SK-N-SH (cell line): Measurements from ENCODE around the gene USP51. TPM values are rescaled to one million over a fixed set of nuclear protein-coding genes. Genes with fewer than 3 reads are reported as not detected.

Source experiments
- CTCF ChIA-PET: fragments of 300-600, 350-600 bp; formaldehyde crosslinking; extraction: SDS; loops from one replicate; lab custom pipeline; 2021; lab: Yijun Ruan, JAX
- POLR2A ChIA-PET: fragments of 350-600 bp; sonication (Branson Sonifier 250); formaldehyde crosslinking; extraction: SDS; loops from one replicate; lab custom pipeline; 2020; ENCODE audit warnings: antibody characterized with exemption, inconsistent platforms; lab: Yijun Ruan, JAX
- DNase-seq: peaks from one replicate; pipeline ENCODE4 v3.0.0; 2012
- H2AFZ ChIP-seq: fragments of 200-600 bp; sonication (generic); 2 replicates; pipeline ENCODE4 v1.8.1; 2016; ENCODE audit warnings: antibody characterized with exemption, mild to moderate bottlenecking, low read depth
- H3F3A ChIP-seq: fragments of 200-600 bp; sonication (generic); replicated peaks from 2 replicates; pipeline ENCODE3; 2016; ENCODE audit warnings: antibody characterized with exemption, mild to moderate bottlenecking; ENCODE audit not compliant: insufficient read depth
- H3K27ac ChIP-seq, 2 experiments: fragments of 200-500 bp in 1 of 2; fragments of 200-600 bp in 1 of 2; sonication (Bioruptor generic) in 1 of 2; sonication (generic), shearing (Covaris generic) in 1 of 2; 2 replicates each; pipeline versions ENCODE4 v1.5.1 to v1.6.1; 2014 to 2016; ENCODE audit warnings: low read depth in 2 of 2, inconsistent platforms in 1 of 2, low read length in 1 of 2, mild to moderate bottlenecking in 1 of 2, mixed read lengths in 1 of 2
- H3K27me3 ChIP-seq: fragments of 200-600 bp; sonication (generic), shearing (Covaris generic); 2 replicates; pipeline ENCODE4 v1.6.1; 2016; ENCODE audit warnings: mixed run types; ENCODE audit not compliant: insufficient read depth
- H3K36me3 ChIP-seq, 2 experiments: fragments of 200-500 bp in 1 of 2; fragments of 200-600 bp in 1 of 2; sonication (Bioruptor generic) in 1 of 2; sonication (generic) in 1 of 2; replicated peaks in 1 of 2; 2 replicates each; pipeline versions ENCODE3 to v1.5.1; 2014 to 2016; ENCODE audit warnings: low read length in 1 of 2, mild to moderate bottlenecking in 1 of 2; ENCODE audit not compliant: insufficient read depth in 2 of 2, control insufficient read depth in 1 of 2
- H3K4me1 ChIP-seq, 2 experiments: fragments of 200-500 bp in 1 of 2; fragments of 200-600 bp in 1 of 2; sonication (Bioruptor generic) in 1 of 2; sonication (generic), shearing (Covaris generic) in 1 of 2; 2 replicates each; pipeline versions ENCODE4 v1.5.1 to v1.6.1; 2014 to 2016; ENCODE audit warnings: low read depth in 1 of 2, low read length in 1 of 2, mixed run types in 1 of 2; ENCODE audit not compliant: insufficient read depth in 2 of 2, control insufficient read depth in 1 of 2
- H3K4me2 ChIP-seq: fragments of 200-600 bp; sonication (generic), shearing (Covaris generic); 2 replicates; pipeline ENCODE4 v1.6.1; 2017; ENCODE audit warnings: mixed run types
- H3K4me3 ChIP-seq, 2 experiments: fragments of 200-500 bp in 1 of 2; fragments of 200-600 bp in 1 of 2; sonication (Bioruptor generic) in 1 of 2; sonication (generic), shearing (Covaris generic) in 1 of 2; 2 replicates each; pipeline versions ENCODE4 v1.5.1 to v1.8.1; 2014 to 2016; ENCODE audit warnings: low read depth in 2 of 2, inconsistent platforms in 1 of 2, low read length in 1 of 2, mild to moderate bottlenecking in 1 of 2, mixed read lengths in 1 of 2, moderate library complexity in 1 of 2
- H3K79me2 ChIP-seq: fragments of 200-600 bp; sonication (generic); 2 replicates; pipeline ENCODE4 v1.8.1; 2017; ENCODE audit warnings: mild to moderate bottlenecking; ENCODE audit not compliant: insufficient read depth
- H3K9ac ChIP-seq: fragments of 200-600 bp; sonication (generic); 2 replicates; pipeline ENCODE4 v1.6.1; 2017; ENCODE audit warnings: mixed run types
- H3K9me2 ChIP-seq: fragments of 200-600 bp; sonication (generic); 2 replicates; pipeline ENCODE4 v1.6.1; 2017; ENCODE audit warnings: mixed run types
- H3K9me3 ChIP-seq: fragments of 200-600 bp; sonication (generic); 2 replicates; pipeline ENCODE4 v1.6.1; 2017; ENCODE audit warnings: mixed run types, mild to moderate bottlenecking, moderate library complexity
- H4K20me1 ChIP-seq: fragments of 200-600 bp; sonication (generic); 2 replicates; pipeline ENCODE4 v1.6.1; 2017; ENCODE audit warnings: mild to moderate bottlenecking, mixed run types; ENCODE audit not compliant: insufficient read depth
- CTCF ChIP-seq: fragments of 200-600 bp; sonication (generic); IDR thresholded peaks from 2 replicates; pipeline ENCODE4 v1.6.1; 2017; ENCODE audit warnings: antibody characterized with exemption, mild to moderate bottlenecking, moderate library complexity
- ELF1 ChIP-seq: IDR thresholded peaks from 2 replicates; pipeline ENCODE4 v1.4.0; 2012
- EP300 ChIP-seq, 2 experiments: IDR thresholded peaks; 2 replicates each; pipeline versions ENCODE4 v1.4.0 to v1.6.1; 2012; ENCODE audit warnings: borderline replicate concordance in 1 of 2, low read depth in 1 of 2, low read length in 1 of 2
- FOSL2 ChIP-seq: IDR thresholded peaks from 2 replicates; pipeline ENCODE4 v1.4.0; 2012; ENCODE audit warnings: low read depth, mild to moderate bottlenecking, moderate library complexity, borderline replicate concordance
- RCOR1 ChIP-seq: fragments of 150-350 bp; IDR thresholded peaks from 2 replicates; pipeline ENCODE4 v1.6.1; 2017; ENCODE audit warnings: antibody characterized with exemption, low read length
- RXRA ChIP-seq: IDR thresholded peaks from 2 replicates; pipeline ENCODE4 v1.4.0; 2012; ENCODE audit warnings: low read depth, mild to moderate bottlenecking, borderline replicate concordance
- TCF12 ChIP-seq: IDR thresholded peaks from 2 replicates; pipeline ENCODE4 v1.4.0; 2012
- TEAD4 ChIP-seq: IDR thresholded peaks from 2 replicates; pipeline ENCODE4 v1.4.0; 2012; ENCODE audit warnings: mild to moderate bottlenecking, borderline replicate concordance; ENCODE audit not compliant: insufficient read depth
- WGBS: methylation state at CpG from one replicate; pipeline ENCODE4 v1.1.6; 2017; ENCODE audit warnings: low lambda C conversion rate; 5-methylcytosine and 5-hydroxymethylcytosine counted together
- polyA plus RNA-seq, 3 experiments: library from polyadenylated mRNA; depleted of rRNA; stranded (reverse); fragments of >200 nt; gene quantifications; 2 replicates each; pipeline ENCODE4 v1.2.3, GENCODE V29; 2012
- TF ChIP-seq, protein P1 (sequence below): fragments of 150-350 bp; IDR thresholded peaks from 2 replicates; pipeline ENCODE4 v1.6.1; 2017; ENCODE audit warnings: antibody characterized with exemption, low read length, low read depth, borderline replicate concordance
- TF ChIP-seq, protein P2 (sequence below): fragments of 150-350 bp; IDR thresholded peaks from 2 replicates; pipeline ENCODE4 v1.6.1; 2016; ENCODE audit warnings: mild to moderate bottlenecking, low read depth, low read length
- TF ChIP-seq, protein P3 (sequence below): IDR thresholded peaks from 2 replicates; pipeline ENCODE4 v1.4.0; 2012; ENCODE audit warnings: low read depth, borderline replicate concordance

Gene USP51
- polyA plus RNA-seq, 1 of the 3 experiments (the other 2 are of a cell fraction) = 0.36 TPM

DNA sequence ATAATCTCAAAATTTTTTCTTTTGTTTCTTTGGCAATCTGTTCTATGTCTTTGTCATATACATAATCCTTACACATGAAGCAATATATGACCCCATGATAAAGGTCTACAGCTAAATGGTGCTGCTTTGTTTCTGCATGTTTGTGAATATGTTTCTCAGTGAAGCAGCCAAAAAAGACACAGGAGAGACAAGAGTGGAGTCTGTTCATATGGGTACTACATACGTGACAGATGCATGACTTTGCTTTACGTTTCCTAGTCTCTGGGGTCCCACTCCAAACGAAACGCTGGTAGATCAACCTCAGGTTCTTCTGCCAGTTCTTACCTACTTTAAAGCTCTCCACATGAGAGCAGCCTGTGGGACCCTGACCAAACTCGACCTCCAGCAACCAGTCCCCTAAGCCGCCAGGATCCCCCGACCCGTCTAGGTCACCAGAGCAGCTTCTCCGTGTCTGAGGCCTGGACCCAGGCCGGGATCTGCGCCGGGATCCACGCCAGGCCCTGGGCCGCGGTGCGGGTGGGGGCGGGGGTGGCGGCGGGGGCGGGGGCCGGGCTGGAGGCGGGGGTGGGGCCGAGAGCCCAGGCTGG is 1.5 kb downstream of the USP51 start:
- Histone ChIP-seq H3K36me3 (no peaks in the 10 kb centered on the region), H3K9me3 (no peaks in the 10 kb centered on the region), H3K4me3 (peak overlapping the region in 1 of 2 experiments; percentile 63; a peak in 2 of 4 replicates), H3K9me2 (no peaks in the 10 kb centered on the region), H3K4me1 (no peaks in the 10 kb centered on the region; a peak in 1 of 4 replicates), H4K20me1 (no peaks in the 10 kb centered on the region), H3F3A (no peaks in the 10 kb centered on the region), H3K27me3 (no peaks in the 10 kb centered on the region; the same call in 1 of the 2 replicates), H2AFZ (peak overlapping the region; percentile 9; the same call in 1 of the 2 replicates), H3K27ac (peak overlapping the region in 1 of 2 experiments; percentile 65; a peak in 2 of 4 replicates), H3K9ac (no peak overlapping the region), H3K79me2 (no peaks in the 10 kb centered on the region), H3K4me2 (peak overlapping the region; percentile 90; the same call in 1 of the 2 replicates)
- POLR2A ChIA-PET = interaction anchor here (1.2 to 1.6 kb wide), 2 partner anchors 36 to 229 kb away, joined by 3 to 6 read pairs; partner anchors contain the start of genes MAGEH1 and RRAGB
- 52% methylated on average over 4 of the region's 23 CpGs for WGBS
- CTCF ChIA-PET = interaction anchor here (0.9 kb wide), 1 partner anchor 36 kb away, joined by 4 read pairs; the partner anchor contains the start of gene MAGEH1
- peak; percentile 83 for DNase-seq
- TF ChIP-seq RXRA (no peak), RCOR1 (no peak), CTCF (no peak), ELF1 (no peak), TEAD4 (no peak), FOSL2 (no peak)
- TF ChIP-seq, protein P1, sequence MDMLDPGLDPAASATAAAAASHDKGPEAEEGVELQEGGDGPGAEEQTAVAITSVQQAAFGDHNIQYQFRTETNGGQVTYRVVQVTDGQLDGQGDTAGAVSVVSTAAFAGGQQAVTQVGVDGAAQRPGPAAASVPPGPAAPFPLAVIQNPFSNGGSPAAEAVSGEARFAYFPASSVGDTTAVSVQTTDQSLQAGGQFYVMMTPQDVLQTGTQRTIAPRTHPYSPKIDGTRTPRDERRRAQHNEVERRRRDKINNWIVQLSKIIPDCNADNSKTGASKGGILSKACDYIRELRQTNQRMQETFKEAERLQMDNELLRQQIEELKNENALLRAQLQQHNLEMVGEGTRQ = no peak
- TF ChIP-seq, protein P2, sequence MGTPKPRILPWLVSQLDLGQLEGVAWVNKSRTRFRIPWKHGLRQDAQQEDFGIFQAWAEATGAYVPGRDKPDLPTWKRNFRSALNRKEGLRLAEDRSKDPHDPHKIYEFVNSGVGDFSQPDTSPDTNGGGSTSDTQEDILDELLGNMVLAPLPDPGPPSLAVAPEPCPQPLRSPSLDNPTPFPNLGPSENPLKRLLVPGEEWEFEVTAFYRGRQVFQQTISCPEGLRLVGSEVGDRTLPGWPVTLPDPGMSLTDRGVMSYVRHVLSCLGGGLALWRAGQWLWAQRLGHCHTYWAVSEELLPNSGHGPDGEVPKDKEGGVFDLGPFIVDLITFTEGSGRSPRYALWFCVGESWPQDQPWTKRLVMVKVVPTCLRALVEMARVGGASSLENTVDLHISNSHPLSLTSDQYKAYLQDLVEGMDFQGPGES = no peak
- TF ChIP-seq, protein P3, sequence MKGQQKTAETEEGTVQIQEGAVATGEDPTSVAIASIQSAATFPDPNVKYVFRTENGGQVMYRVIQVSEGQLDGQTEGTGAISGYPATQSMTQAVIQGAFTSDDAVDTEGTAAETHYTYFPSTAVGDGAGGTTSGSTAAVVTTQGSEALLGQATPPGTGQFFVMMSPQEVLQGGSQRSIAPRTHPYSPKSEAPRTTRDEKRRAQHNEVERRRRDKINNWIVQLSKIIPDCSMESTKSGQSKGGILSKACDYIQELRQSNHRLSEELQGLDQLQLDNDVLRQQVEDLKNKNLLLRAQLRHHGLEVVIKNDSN = no peak

DNA sequence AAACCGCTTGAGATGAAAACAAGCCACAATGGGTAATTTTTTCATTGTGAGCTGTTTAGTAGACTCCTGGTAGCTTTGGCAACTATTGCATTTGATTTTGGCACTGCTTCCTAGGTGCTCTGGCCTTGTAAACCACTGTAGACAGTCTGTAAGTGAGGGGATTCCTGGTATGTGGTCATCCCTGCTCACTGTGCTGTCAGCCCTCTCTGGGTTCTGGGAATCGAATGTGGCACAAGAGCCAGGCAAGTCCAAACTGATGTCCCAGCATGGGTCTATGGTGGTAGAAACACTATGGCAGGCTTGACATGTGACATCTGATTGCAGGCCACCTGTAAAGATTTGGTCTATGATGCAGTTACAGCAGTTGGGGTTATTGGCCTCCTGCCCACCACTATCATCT is 2.5 kb downstream of the USP51 start:
- H3K4me3 ChIP-seq = no peak overlapping the region
- H3K79me2 ChIP-seq = no peaks in the 10 kb centered on the region
- H2AFZ ChIP-seq = no peak overlapping the region
- no peaks in the 10 kb centered on the region for H4K20me1 ChIP-seq
- POLR2A ChIA-PET = no interaction called here
- TF ChIP-seq EP300 (IDR thresholded peaks at IDR 0.05; ENCODE audit: borderline replicate concordance in 1 of 2, low read depth in 1 of 2, low read length in 1 of 2) (no peak), TCF12 (no peak)
- 48% methylated on average over 2 of the region's 2 CpGs for WGBS
- no peaks in the 10 kb centered on the region; the same call in 1 of the 2 replicates for H3K27me3 ChIP-seq
- CTCF ChIA-PET = no interaction called here
- no peak overlapping the region for H3K4me2 ChIP-seq
- H3F3A ChIP-seq = no peaks in the 10 kb centered on the region
- no peak overlapping the region for H3K9ac ChIP-seq
- no peaks in the 10 kb centered on the region; a peak in 1 of 4 replicates for H3K4me1 ChIP-seq
- no peaks in the 10 kb centered on the region for H3K36me3 ChIP-seq
- H3K9me3 ChIP-seq = no peaks in the 10 kb centered on the region
- DNase-seq = no peak
- no peak overlapping the region for H3K27ac ChIP-seq
- H3K9me2 ChIP-seq = no peaks in the 10 kb centered on the region
